Activated CD8-positive, alpha-beta memory T cell treated with anti-CD3 and anti-CD28 coated beads, Interleukin-2, amount 10 ng/mL, durations not matched to agents 7 days and 5 days (primary cell): ENCODE data around the gene DEFB129. TPM values are rescaled to one million over a fixed set of nuclear protein-coding genes. Genes with fewer than 3 reads are reported as not detected.

ENCODE experiments used
- ATAC-seq: fragments of 150-1000 bp; cut with Tn5 transposase; one replicate; pipeline ENCODE4 v1.10.0; 2021; ENCODE audit warnings: moderate library complexity
- CTCF ChIA-PET: fragments of 350-600 bp; sonication (Branson Sonifier 250); formaldehyde crosslinking; loops from one replicate; lab custom pipeline; 2021; ENCODE audit warnings: antibody characterized with exemption; lab: Charles Lee
- DNase-seq: peaks from one replicate; pipeline ENCODE4 v3.0.0-alpha.2; 2020
- H3K27ac Mint-ChIP-seq: one replicate; pipeline ENCODE4 v1.8.0; 2021; ENCODE audit warnings: mild to moderate bottlenecking, mixed read lengths
- H3K27me3 Mint-ChIP-seq: one replicate; pipeline ENCODE4 v1.8.0; 2021; ENCODE audit warnings: mixed read lengths
- H3K36me3 Mint-ChIP-seq: one replicate; pipeline ENCODE4 v1.8.0; 2021; ENCODE audit warnings: mild to moderate bottlenecking, mixed read lengths
- H3K4me1 Mint-ChIP-seq: one replicate; pipeline ENCODE4 v1.8.0; 2021; ENCODE audit warnings: mixed read lengths
- H3K4me3 Mint-ChIP-seq: one replicate; pipeline ENCODE4 v1.8.0; 2021; ENCODE audit warnings: mild to moderate bottlenecking, moderate library complexity, mixed read lengths
- H3K9me3 Mint-ChIP-seq: one replicate; pipeline ENCODE4 v1.8.0; 2022; ENCODE audit warnings: low read depth, mixed read lengths
- total RNA-seq, 2 experiments: library from RNA; stranded (reverse); gene quantifications; one replicate each; pipeline ENCODE4 v1.2.3, GENCODE V29; 2021

DEFB129 gene
- total RNA-seq, 2 experiments from 2014 or later: not detected

GRCh38 chr20:259981-260380 lies 32.9 kb downstream of the DEFB129 start:
- Mint-ChIP-seq H3K4me1 (peaks cover 8% of the 10 kb centered on the region), H3K9me3 (no peaks in the 10 kb centered on the region), H3K4me3 (no peak overlapping the region), H3K36me3 (no peaks in the 10 kb centered on the region), H3K27ac (no peak overlapping the region), H3K27me3 (peaks cover 7% of the 10 kb centered on the region)
- DNase-seq (no peak), ATAC-seq (no peak)
- CTCF ChIA-PET: no interaction called here

GRCh38 chr20:263701-264100 lies 36.6 kb downstream of the DEFB129 start:
- ATAC-seq: no peak
- CTCF ChIA-PET: interaction anchor here (1.6 to 2.0 kb wide), 2 partner anchors 33 to 63 kb away, joined by 3 to 5 read pairs; partner anchors contain the start of gene ZCCHC3
- Mint-ChIP-seq H3K9me3 (no peaks in the 10 kb centered on the region), H3K4me1 (peaks cover 13% of the 10 kb centered on the region), H3K27me3 (peaks cover 6% of the 10 kb centered on the region), H3K27ac (no peak overlapping the region), H3K36me3 (no peaks in the 10 kb centered on the region), H3K4me3 (no peak overlapping the region)
- DNase-seq: no peak

GRCh38 chr20:266596-267562 lies 39.8 kb downstream of the DEFB129 start:
- no peak overlapping the region for H3K27ac Mint-ChIP-seq
- CTCF ChIA-PET: interaction anchor here (0.6 to 4.4 kb wide), 27 partner anchors 9 to 187 kb away, joined by 3 to 43 read pairs (median 4); partner anchors contain the start of genes DEFB132, NRSN2 and ZCCHC3
- peaks cover 6% of the 10 kb centered on the region for H3K27me3 Mint-ChIP-seq

GRCh38 chr20:270517-270916 lies 43.5 kb downstream of the DEFB129 start:
- CTCF ChIA-PET: no interaction called here
- Mint-ChIP-seq H3K36me3 (no peaks in the 10 kb centered on the region), H3K9me3 (no peaks in the 10 kb centered on the region), H3K27me3 (peaks cover 6% of the 10 kb centered on the region), H3K27ac (no peak overlapping the region), H3K4me1 (peaks cover 10% of the 10 kb centered on the region), H3K4me3 (no peak overlapping the region)
- no peak for DNase-seq
- ATAC-seq: no peak

More at GRCh38 chr20:266596-267562, 39.8 kb downstream of the DEFB129 start:
- peak; percentile 92 for DNase-seq
- ATAC-seq: peak; percentile 97
- Mint-ChIP-seq H3K36me3 (no peaks in the 10 kb centered on the region), H3K4me1 (peaks cover 10% of the 10 kb centered on the region), H3K9me3 (no peaks in the 10 kb centered on the region), H3K4me3 (peak overlapping the region; percentile 72)

GRCh38 chr20:271069-271468 lies 44.0 kb downstream of the DEFB129 start:
- H3K27ac Mint-ChIP-seq: no peak overlapping the region
- H3K9me3 Mint-ChIP-seq: no peaks in the 10 kb centered on the region
- no peak overlapping the region for H3K4me3 Mint-ChIP-seq
- H3K36me3 Mint-ChIP-seq: peaks cover under 1% of the 10 kb centered on the region
- CTCF ChIA-PET: no interaction called here
- H3K27me3 Mint-ChIP-seq: peaks cover 3% of the 10 kb centered on the region
- DNase-seq (no peak), ATAC-seq (no peak)
- peaks cover 8% of the 10 kb centered on the region for H3K4me1 Mint-ChIP-seq

- CTCF ChIA-PET: no interaction called here
- Mint-ChIP-seq H3K4me1 (peaks cover 5% of the 10 kb centered on the region), H3K4me3 (no peak overlapping the region), H3K9me3 (no peaks in the 10 kb centered on the region), H3K27me3 (no peaks in the 10 kb centered on the region), H3K27ac (no peak overlapping the region), H3K36me3 (peaks cover 3% of the 10 kb centered on the region)
- DNase-seq (no peak), ATAC-seq (no peak)
These were observed 44.5 kb downstream of the DEFB129 start for GRCh38 chr20:271528-271927.

GRCh38 chr20:272718-273117 lies 45.7 kb downstream of the DEFB129 start:
- no peak overlapping the region for H3K4me3 Mint-ChIP-seq
- H3K27ac Mint-ChIP-seq: no peak overlapping the region
- no peaks in the 10 kb centered on the region for H3K9me3 Mint-ChIP-seq
- no peaks in the 10 kb centered on the region for H3K4me1 Mint-ChIP-seq
- peaks cover 3% of the 10 kb centered on the region for H3K36me3 Mint-ChIP-seq
- CTCF ChIA-PET: no interaction called here
- ATAC-seq (no peak), DNase-seq (no peak)
- no peaks in the 10 kb centered on the region for H3K27me3 Mint-ChIP-seq

- H3K9me3 Mint-ChIP-seq: no peaks in the 10 kb centered on the region
- H3K4me3 Mint-ChIP-seq: no peak overlapping the region
- ATAC-seq: no peak
- H3K4me1 Mint-ChIP-seq: no peaks in the 10 kb centered on the region
- H3K36me3 Mint-ChIP-seq: peaks cover 6% of the 10 kb centered on the region
- DNase-seq: no peak
- no peaks in the 10 kb centered on the region for H3K27me3 Mint-ChIP-seq
- CTCF ChIA-PET: no interaction called here
- no peak overlapping the region for H3K27ac Mint-ChIP-seq
These were observed 46.8 kb downstream of the DEFB129 start for GRCh38 chr20:273884-274283.

GRCh38 chr20:275791-276190 lies 48.7 kb downstream of the DEFB129 start:
- Mint-ChIP-seq H3K4me3 (no peak overlapping the region), H3K27me3 (no peaks in the 10 kb centered on the region), H3K9me3 (no peaks in the 10 kb centered on the region), H3K27ac (no peak overlapping the region), H3K36me3 (peaks cover 7% of the 10 kb centered on the region), H3K4me1 (no peaks in the 10 kb centered on the region)
- CTCF ChIA-PET: no interaction called here
- ATAC-seq (no peak), DNase-seq (no peak)

GRCh38 chr20:276620-277495 lies 49.8 kb downstream of the DEFB129 start:
- CTCF ChIA-PET: interaction anchor here (0.9 kb wide), 1 partner anchor 63 kb away, joined by 3 read pairs; no protein-coding TSS in a partner anchor
- Mint-ChIP-seq H3K27me3 (no peaks in the 10 kb centered on the region), H3K27ac (no peak overlapping the region), H3K9me3 (no peaks in the 10 kb centered on the region), H3K4me1 (no peaks in the 10 kb centered on the region), H3K4me3 (no peak overlapping the region), H3K36me3 (peaks cover 9% of the 10 kb centered on the region)
- no peak for ATAC-seq
- peak; percentile 16 for DNase-seq

GRCh38 chr20:277496-277781 lies 50.4 kb downstream of the DEFB129 start:
- CTCF ChIA-PET: interaction anchor here (0.9 kb wide), 1 partner anchor 62 kb away, joined by 3 read pairs; no protein-coding TSS in a partner anchor
- no peaks in the 10 kb centered on the region for H3K9me3 Mint-ChIP-seq
- ATAC-seq (no peak), DNase-seq (no peak)
- H3K4me1 Mint-ChIP-seq: no peaks in the 10 kb centered on the region
- H3K27me3 Mint-ChIP-seq: no peaks in the 10 kb centered on the region
- no peak overlapping the region for H3K4me3 Mint-ChIP-seq
- peaks cover 9% of the 10 kb centered on the region for H3K36me3 Mint-ChIP-seq
- no peak overlapping the region for H3K27ac Mint-ChIP-seq

- H3K27me3 Mint-ChIP-seq: no peaks in the 10 kb centered on the region
- CTCF ChIA-PET: interaction anchor here (0.9 kb wide), 1 partner anchor 61 kb away, joined by 3 read pairs; no protein-coding TSS in a partner anchor
- H3K9me3 Mint-ChIP-seq: no peaks in the 10 kb centered on the region
- DNase-seq (no peak), ATAC-seq (no peak)
- no peak overlapping the region for H3K27ac Mint-ChIP-seq
- peaks cover 9% of the 10 kb centered on the region for H3K36me3 Mint-ChIP-seq
- H3K4me1 Mint-ChIP-seq: no peaks in the 10 kb centered on the region
- no peak overlapping the region for H3K4me3 Mint-ChIP-seq
These were observed 51.1 kb downstream of the DEFB129 start for GRCh38 chr20:278181-278580.
